GM18517 (cell line): ENCODE measurements around the gene PRMT2.
"Not testable (repeated sequence)": the region's sequence is repeated elsewhere in the genome, so short reads cannot be mapped to it uniquely, and the experiment has no call there.

Experiments used
- ATAC-seq: cut with Tn5 transposase; IDR thresholded peaks from one replicate; pipeline ENCODE4 v1.9.1; 2021; ENCODE audit warnings: mild to moderate bottlenecking, moderate library complexity; ENCODE audit not compliant: unreplicated experiment

The PRMT2 gene

DNA sequence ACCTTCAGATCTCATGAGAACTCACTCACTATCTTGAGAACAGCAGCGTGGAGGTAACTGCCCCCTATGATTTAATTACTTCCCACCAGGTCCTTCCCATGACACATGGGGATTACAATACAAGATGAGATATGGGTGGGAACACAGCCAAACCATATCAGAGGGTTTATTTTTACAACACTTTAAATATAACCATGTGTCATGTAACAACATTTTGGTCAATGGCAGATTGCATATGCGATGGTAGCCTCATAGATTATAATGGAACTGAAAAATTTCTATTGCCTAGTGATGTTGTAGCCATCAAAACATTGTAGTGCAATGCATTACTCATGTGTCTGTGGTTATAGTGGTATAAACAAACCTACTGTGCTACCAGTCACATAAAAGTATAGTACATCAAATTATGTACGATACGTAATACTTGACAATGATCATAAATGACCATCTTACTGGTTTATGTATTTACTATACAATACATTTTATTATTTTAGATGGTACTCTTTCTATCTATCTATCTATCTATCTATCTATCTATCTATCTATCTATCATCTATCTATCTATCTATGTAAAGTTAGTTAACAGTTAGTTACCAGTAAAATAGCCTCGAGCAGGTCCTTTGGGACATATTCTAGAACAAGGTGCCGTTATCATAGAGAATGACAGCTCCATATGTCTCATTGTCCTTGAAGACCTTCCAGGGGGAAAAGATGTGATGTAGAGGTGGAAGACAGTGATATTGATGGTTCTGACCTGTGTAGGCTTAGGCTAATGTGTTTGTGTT is 18.0 kb upstream of the PRMT2 start:
- no peak for ATAC-seq

DNA sequence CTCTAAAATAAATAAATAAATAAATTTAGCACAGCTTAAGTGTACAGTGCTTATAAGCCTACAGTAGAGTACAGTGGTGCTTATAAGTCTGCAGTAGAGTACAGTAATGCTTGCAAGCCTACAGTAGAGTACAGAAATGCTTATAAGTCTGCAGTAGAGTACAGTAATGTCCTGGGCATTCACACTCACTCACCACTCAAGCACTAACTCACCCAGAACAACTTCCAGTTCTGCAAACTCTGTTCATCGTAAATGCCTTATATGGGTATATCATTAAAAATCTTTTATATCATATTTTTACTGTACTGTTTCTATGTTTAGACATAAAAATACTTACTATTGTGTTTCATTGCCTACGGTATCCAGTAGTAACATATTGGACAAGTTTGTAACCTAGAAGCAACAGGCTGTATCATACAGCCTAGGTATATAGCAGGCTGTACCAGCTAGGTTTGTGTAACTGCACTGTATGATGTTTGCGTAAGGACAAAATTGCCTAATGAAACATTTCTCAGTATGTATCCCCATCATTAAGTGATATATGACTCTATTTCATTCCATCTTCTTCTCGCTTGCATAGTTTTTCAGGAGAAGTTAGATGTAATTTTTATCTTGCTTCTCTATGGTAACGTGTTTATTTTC is 16.6 kb upstream of the PRMT2 start:
- no peak for ATAC-seq

DNA sequence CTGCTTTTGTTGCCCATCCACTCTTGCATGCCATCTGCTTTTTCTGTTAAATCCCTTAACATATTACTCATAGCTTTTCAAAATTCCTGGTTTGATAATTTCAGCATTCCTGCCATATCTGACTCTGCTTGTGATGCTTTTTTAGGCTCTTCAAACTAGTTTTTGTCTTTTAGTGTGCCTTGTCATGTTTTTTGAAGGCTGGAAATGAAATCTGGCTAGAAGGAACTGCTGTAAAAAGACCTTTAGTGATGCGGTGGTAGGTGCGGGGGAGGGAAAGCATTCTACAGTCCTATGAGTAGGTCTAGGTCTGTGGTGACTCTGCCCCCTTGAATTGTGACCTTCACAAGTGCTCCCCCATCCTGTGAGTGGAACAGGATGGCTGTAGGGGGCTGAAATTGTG is 15.6 kb upstream of the PRMT2 start:
- no peak for ATAC-seq

DNA sequence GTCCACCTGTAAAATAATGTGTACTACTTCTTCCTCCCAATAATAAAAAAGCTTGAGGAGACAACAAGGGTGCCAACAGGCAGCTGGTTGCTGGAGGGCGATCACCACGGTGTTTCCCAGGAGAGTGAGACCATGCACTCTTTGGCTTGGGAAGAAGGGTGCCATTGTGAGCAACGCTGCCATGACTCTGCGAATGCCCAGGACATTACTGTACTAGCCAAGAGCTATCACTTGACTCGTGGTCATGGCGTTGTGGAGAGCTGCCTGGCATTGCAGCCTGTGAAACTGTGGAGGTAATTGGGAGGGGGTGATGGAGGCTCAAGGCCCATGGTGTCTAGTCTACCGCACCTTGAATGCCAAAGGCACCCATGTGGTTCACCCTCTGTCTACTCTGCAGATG is 14.6 kb upstream of the PRMT2 start:
- ATAC-seq, result no peak

DNA sequence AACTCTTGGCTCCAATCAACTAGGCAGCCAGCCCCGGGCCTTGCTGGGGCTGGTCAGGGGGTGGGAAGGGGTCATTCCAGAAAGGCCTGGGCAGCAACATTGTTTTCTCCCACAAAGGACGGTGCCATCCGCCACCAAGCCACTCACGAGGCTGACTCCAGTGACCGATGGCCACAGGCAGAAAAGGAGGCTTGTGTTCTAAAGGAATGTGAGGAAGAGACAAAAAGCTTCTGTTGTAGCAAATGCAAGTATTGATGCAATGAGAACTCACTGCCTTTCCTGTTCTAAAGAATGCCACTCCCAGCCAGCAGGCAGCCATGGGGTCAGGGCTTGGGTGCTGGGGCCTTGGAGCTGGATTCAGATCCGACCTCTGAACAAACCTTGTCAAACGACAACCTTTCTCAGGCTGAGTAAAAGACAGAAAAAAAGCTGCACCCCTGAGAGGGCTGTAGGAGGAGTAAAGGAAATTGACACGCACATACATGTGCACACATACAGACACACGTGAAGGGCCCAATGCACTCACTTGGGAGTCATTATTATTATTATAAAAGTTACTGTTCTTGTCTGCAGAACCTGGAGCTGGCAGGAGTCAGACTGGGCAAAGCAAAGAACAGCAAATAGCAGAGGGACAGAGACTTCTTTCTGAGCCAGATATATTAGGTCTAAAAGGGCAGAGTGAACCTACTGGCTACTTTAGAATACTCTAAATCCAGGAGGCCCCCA is 13.9 kb upstream of the PRMT2 start:
- ATAC-seq, result no peak

DNA sequence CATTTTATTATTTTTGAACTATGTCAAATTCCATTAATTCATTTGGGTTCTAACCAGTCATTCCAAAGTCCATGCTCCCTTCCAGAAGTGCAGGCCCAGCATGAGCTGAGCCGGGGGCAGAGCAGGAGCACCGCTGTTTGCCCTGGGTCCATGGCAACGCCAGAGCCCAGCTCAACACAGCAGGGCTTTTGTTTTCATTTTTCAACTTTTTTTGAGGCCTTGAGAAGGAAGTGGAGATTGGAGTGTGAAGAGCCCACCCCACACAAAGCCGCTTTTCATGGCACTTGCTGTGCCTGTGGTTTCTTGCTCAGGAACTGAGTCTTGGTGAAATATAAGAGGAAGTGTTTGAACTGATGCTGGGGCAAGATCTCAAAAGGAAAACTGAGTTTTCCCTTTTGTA is 13.2 kb upstream of the PRMT2 start:
- ATAC-seq, result no peak

DNA sequence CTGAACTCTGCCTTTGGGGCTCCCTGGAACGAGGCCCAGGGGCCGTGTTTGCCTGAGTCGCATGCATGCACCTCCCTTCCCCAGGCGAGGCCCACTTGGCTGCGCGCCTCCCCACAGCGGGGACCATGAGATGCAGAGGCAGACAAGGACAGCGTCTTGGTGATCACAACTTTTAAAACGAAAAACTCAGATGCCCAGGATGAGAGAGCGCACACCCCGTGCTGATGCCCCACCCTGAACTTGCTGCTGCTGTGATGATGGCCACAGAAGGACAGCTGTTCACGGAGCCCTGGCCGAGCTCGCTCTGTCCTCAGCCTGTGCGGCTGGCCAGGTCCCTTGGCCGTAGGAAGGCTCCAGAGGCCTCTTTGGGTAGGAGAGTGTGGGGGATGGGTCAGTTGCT is 11.4 kb upstream of the PRMT2 start:
- ATAC-seq, result no peak

DNA sequence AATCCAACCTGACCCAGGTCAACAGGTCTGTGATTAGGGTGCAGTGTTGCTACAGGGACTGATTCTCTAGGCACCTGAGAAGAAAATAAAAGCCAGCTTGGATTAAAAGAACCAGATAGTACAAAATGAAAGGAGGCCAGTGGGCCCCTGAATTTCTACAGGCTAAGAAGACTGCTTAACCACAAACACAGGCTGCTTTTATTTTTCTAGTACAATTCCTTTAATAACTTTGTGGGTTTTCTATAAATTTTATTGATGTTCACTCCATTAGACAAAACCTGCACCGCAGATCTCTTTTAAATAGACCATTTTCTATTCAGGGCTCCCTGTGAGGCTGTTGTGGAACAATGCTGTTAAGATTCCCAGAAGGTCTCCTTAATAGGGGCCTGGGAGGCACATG is 9.7 kb upstream of the PRMT2 start:
- ATAC-seq, result no peak

DNA sequence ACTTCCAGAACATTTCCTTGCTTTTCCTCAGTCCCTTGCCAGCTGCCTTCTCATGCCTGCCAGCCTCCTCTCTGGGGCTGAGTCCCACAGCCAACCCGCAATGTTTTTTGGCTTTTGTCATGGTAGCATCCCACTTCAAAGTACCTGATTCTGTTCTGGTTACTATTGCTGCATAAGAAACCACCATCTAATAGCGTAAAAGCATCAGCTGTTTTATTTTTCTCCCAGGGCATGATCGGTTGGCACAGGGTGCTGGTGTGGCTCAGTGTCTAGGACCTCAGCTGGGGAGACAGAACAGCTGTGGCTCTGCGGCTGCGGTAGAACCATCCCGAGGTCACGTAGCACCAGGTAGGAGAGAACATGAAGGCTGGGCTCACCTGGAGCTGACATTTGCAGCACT is 8.9 kb upstream of the PRMT2 start:
- ATAC-seq, result no peak

DNA sequence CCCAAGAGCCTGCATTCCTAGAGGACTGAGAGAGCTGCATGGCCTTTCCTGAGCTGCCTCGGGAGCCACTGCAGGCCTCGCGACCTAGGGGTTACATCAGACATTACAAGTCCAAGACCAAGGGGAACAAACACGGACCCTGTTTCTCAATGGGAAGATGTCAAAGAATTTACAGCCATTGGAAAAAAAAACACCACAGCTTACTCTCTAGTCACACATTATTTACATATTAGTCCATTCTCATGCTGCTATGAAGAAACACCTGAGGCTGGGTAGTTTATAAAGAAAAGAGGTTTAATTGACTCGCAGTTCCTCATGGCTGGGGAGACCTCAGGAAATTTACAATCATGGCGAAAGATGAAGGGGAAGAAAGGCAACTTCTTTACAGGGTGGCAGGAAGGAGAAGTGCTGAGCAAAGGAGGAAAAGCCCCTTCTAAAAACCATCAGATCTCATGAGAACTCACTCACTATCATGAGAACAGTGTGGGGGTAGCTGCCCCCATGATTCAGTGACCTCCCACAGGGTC is 8.4 kb upstream of the PRMT2 start:
- ATAC-seq, result no peak

DNA sequence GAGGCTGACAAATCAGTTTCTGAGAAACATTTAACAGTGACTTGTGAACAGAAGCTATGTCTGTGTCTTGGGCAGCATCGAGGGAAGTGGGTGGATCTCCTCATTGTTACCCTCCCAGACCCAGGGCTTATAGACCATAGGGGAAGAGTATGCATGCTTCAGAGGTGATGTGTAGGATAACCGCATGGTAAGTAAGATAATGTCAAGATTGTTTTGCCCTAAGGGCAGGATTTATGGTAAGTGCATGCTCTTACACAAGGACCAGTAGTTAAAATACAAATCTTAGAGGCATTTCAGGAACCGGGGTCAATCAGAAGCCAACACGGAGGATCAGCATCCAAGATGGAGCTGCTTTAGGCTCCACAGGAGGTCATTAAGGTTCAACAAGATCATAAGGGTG is 7.7 kb upstream of the PRMT2 start:
- ATAC-seq, result no peak

DNA sequence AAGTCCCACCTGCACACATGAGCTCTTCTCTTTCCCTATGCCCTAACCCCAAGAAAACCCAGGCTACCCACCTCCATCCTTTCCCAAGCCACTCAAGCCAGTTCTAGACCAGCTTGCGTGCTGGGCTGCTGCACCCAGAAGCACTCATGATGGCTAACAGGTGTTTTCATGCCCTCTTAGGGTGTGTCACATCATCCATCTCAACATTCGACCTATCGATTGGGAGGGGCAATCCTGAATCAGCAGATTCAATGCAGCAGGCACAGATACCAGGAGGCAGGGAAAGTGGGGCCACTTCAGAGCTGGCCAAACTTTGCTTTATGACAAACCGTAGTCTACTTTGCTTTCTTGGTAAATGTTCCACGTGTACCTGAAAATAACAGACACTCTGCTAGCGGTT is 6.6 kb upstream of the PRMT2 start:
- no peak for ATAC-seq

DNA sequence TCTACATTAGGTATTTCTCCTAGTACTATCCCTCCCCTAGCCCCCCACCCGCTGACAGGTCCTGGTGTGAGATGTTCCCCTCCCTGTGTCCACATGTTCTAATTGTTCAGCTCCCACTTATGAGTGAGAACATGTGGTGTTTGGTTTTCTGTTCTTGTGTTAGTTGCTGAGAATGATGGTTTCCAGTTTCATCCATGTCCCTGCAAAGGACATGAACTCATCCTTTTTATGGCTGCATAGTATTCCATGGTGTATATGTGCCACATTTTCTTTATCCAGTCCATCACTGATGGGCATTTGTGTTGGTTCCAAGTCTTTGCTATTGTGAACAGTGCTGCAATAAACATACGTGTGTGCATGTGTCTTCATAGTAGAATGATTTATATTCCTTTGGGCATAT is 4.6 kb upstream of the PRMT2 start:
- not testable (repeated sequence) for ATAC-seq

DNA sequence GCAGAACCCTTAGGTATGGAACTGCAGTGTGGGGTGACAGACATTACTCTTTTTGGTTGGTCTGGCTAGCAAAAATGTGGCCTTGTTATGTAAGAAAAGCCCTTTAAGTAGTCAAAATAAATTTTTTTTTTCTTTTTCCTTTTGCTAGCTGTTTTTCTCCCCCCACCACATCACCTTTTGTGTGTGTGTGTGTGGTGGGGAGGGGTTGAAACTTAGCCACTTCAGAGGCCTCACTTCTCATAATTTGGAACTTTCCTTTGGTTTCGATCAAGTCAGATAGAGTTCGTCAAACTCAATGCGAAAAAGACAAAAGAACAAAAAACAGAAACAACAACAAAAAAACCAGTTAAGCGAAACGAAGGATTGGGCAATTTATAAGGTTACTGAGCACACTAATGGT is 1.9 kb upstream of the PRMT2 start:
- ATAC-seq, result no peak

DNA sequence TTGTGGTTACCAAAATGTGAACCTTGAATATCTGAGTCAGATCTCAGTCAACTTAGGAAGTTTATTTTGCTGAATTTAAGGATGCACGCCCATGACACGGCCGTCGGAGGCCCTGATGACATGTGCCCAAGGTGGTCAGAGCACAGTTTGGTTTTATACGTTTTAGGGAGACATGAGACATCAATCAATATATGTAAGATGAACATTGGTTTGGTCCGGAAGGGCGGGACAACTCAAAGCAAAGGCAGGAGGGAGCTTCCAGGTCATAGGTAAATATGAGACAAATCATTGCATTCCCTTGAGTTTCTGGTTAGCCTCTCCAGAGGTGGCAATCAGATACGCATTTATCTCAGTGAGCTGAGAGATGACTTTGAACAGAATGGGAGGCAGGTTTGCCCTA is 1.0 kb upstream of the PRMT2 start:
- ATAC-seq, result no peak

DNA sequence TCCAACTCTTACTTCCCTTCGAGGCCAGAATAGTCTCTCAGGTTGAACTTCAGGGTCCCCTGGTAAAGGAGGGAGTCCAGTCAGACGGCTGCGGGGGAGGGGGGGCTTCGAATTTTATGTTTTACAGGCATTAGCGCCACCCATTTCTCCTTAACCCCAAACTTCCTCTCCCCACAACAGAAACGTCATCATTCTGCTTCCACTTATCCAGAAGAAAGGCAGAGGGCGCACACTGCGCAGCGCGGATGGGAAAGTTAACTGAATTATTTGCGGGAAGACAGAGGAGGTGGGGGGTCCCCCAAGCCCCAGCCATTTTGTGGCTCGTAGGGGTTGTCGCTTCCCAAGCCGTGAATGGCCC is 529 bp upstream of the PRMT2 start:
- ATAC-seq, result peak; percentile 21

DNA sequence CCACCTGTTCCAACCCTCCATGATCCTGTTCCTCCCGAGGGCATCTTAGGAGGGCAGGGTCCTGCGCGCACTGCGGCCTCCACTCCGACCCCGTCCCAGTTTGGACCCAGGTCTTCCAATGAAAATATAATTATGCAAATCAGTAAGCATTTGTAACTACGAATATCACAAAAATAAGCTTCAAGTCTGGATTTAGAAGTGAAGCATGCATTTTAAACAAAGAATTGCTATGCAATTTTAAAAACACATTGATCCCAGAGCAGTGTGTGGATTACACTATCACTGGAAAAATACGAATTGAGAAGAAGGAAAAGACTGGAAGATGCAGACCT is 673 bp downstream of the PRMT2 start:
- no peak for ATAC-seq

DNA sequence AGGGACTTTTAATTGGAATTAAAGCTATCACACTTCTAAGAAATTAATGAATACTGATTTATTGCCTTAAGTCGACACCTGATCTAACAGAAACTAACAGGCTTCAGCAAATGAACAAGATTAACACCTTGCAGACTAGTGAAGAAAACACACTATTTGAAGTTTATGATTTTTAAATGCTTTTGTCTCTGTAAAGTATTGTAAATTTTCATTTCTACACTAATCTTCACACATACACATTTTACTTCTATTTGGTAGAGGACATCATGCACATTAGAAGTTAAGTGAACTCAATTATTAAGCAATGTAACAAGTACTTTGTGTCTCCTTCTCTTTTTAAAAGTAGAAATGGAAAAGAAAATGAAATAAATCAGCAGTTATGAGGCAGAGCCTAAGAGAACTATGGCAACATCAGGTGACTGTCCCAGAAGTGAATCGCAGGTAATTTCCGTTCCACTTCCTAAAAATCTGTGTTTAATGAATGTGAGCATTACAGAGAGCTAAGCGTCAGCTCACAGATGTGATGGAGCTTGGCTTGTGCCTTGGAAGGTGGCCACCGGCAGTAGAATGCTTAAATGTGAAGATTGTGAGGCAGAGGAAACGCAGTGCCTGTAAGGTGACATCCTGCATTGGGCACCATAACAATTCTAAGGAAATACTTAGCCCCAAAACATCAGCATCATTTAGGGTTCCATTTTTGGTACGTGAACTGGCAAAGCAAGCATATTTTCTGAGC is 1.2 kb downstream of the PRMT2 start:
- no peak for ATAC-seq

DNA sequence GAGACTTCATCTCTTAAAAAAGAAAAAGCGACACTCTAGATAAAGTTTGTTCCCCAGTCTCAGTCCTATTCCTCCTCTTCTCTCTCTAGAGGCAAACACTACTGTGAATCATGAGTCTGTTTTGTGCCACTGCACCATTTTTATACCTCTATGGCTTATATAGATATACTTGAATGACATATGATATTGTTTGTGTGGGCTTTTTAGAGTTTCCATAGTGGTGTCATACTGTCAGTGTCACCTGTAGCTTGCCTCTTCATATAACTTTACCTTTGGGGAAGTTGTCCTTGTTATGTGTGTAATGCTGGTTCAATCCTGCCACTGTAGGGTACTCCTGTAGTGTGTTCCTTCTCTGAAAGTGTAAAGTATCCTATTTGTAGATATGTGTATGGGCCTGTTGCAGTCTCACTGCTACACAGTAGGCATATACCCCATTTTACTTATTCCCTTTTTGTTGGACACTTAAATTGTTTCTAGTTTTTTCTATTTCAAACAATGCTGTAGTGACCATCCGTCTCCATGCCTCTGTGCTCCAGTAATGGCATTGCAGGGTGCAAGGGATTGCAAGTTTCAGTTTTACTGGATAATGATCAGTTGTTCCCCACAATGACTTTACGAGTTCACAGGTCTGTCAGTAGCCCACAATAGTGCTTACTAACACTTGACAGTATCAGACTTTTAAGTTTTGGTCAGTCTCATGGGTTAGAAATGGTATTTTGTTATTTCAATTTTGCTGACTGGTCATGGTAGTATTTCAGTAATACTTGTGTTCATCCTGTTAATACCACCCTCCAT is 2.7 kb downstream of the PRMT2 start:
- ATAC-seq, result no peak

DNA sequence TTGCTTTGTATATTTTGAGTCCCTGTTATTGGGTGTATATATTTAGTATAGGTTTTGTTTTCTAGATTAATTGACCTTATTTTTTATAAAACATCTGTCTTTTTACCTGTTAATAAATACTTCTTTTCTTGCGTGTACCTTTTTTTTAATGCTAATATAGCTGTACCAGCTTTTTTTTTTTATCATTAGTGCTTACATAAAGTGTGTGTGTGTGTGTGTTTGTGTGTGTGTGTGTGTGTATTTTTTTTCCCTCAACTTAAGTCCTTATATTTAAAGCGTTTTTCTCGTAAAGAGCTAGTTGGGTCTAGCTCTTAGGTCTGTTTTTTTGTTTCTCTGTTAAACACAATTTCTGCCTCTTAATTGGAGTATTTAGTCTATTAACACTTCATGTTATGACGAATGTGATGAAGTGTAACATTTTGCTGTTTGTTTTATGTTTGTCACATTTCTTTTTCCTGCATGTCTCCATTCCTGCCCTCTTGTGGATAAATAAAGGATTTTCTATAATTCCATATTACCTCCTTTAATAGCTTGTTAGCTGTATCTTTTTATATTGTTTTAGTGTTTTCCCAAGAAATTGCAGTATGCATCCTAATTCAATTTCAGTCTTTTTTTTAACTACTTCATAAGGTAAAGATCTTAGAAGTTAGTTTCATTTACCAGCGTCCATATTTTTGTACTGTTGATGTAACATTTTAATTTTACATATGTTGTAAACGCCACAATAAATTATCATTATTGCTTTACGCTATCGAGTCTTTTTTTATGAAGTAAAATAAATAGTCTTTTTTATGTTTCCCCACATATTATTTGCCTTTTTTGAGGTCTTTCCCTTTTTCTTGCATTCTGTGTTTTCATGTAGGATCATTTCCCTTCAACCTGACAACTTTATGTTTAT is 4.3 kb downstream of the PRMT2 start:
- no peak for ATAC-seq
